ENCODE data around the gene MUC20.

Gene MUC20

DNA sequence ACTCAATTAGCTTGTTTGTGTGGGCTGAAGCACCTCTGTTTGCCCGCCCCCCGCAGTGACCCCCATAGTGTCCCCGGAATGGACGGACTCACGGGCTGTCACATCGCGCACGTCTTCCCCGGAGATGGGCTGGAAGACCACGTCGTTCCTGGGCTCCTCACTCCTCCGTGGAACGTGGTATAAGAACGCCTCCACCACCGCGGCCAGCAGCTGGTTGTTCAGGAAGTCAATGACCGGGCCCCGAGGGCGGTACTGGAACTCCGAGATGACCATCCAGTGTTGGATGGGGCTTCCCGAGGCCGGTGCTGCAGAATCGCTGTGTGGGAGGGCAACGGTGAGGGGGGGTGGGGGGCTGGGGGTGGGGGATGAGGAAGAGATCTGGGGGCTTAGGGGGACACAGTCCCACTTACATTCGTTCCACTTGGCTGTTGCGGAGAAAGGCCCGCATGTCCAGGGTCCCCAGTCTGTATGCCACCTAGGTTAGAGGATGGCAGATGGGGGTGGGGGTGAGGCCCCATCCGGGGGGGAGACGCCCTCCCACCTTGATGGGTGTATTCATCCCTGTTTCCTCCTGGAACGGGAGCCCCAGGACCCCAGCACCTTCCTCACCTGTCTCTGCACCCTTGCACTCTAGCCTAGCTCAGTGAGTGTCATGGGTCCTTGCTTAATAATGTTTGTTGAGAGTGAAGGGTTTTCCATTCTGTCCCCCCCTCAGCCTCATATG is 30.2 kb downstream of the MUC20 start:
- no peak for DNase-seq (ENCODE audit: low read depth)

DNA sequence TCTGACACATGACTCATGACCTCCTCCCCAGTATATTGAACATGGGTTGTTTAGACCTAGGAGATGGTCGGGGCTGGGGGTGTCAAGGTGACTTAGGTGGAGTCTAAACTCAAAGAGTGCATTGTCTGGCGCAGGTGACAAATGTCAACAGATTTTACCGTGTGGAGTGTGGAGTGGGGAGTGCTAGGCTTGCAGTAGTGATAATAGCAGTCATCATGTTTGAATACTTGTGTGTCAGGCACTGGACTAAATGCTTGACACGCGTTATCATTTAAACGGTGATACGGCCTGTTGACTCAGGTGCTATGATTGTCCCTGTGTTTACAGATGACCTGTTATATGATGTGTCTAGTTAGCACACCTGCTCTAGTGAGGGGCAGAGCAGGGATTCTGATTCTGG is 30.8 kb downstream of the MUC20 start:
- H3K4me3 ChIP-seq (ENCODE audit: low read depth, low read length) = no peak overlapping the region
- no peak for DNase-seq (ENCODE audit: low read depth)

More for the DNA sequence above, 30.2 kb downstream of the MUC20 start:
- no peak overlapping the region for H3K4me3 ChIP-seq (ENCODE audit: low read depth, low read length)

DNA sequence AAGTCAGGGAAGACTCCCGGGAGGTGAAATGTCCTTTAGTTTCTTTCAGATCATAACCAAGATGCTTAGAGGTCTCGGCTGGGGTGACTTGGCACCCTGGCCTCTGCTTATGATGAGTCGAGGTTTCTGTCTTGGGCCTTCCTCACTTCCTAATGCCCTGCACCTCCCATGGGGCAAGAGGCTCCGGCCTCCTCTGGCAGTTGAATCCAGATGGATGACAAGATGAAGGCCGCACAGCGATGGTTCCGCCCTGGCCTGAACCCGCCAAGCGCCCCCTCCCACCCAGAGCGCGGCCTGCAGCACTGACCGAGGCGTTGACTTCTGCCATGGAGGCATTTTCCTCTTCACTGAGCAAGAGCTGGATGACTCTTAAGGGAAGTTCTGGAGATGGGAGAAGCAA is 31.3 kb downstream of the MUC20 start:
- DNase-seq (ENCODE audit: low read depth) = no peak
- no peak overlapping the region for H3K4me3 ChIP-seq (ENCODE audit: low read depth, low read length)

DNA sequence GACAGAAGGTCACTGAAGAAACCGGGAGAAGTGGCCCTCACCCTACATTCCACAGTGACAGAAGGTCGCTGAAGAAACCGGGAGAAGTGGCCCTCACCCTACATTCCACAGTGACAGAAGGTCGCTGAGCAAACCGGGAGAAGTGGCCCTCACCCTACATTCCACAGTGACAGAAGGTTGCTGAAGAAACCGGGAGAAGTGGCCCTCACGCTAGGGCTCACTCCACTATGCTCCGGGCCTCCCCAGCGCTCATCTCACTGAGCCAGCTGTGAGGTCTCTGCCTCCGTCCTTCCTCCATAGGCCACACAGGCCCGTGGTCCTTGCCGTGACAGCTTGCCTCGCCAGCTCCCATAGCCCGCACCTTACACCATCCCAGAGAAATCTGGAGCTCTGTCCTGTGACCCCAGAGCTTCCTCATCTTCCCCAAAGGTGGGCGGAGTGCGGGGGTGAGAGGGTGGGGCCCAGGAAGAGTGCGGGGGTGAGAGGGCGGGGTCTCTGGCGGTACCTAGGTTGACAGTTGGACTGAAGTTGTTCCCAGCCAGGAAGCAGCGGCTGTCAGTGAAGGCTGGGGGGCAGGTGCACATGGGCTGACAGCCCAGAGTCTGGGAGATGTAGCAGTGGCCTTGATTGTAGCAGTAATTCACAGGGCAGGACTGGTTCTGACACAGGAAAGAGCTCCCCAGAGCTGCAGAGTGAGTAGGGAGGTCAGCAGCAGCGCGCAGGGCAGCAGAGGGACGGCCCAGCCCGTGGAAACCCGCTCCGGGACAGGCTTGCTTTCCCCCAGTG is 32.0 kb downstream of the MUC20 start:
- H3K4me3 ChIP-seq (ENCODE audit: low read depth, low read length) = no peak overlapping the region
- no peak for DNase-seq (ENCODE audit: low read depth)

DNA sequence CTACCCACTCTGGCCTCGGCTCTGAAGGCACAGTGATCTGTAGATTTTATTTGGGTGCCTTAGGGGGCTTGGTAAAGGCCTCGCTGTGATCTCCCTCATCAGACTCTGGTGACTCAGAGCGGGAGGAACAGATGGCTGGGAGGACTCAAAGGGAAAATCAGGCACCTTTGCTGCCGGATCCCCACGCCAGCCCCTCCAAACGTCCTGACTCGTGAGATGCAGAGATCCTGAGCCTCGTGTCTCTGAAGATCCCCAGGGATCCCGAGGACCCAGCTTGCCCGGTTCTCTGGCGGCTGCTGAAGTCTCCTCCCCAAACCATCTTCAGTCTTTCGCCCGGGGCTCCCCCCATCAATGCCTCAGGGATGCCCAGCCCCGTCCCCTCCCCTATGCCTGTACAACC is 32.8 kb downstream of the MUC20 start:
- H3K4me3 ChIP-seq (ENCODE audit: low read depth, low read length) = no peak overlapping the region
- DNase-seq (ENCODE audit: low read depth) = no peak

DNA sequence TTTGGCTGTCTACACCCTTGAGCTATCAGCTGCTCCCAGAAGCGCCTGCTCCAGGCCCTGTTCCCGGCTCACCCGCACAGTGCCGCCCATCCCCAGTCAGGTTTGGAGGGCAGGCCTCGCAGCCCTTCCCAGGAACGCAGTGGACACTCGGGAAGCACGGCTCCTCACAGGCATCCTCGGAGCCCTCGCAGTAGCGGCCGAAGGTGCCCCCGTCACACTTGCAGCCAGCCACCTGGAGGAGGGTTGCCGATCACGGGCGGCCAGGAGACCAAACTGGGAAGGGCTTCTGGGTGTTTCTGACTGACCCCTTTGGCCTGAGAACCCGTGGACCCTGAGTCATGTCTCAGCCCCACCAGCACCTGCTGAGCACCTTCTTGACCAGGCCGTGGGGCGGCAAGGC is 33.4 kb downstream of the MUC20 start:
- DNase-seq (ENCODE audit: low read depth) = no peak
- no peak overlapping the region for H3K4me3 ChIP-seq (ENCODE audit: low read depth, low read length)

DNA sequence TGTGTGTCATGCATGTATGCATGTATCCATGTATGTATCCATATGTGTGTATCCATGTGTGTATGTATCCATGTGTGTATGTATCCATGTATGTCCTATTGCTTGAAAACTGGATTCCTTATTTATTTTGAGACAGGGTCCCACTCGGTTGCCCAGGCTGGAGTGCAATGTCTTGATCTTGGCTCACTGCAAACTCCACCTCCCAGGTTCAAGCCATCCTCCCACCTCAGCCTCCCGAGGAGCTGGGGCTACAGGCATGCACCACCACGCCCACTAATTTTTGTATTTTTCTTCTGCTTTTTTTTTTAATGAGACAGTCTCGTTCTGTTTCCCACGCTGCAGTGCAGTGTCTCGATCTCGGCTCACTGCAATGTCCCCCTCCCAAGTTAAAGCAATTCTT is 34.1 kb downstream of the MUC20 start:
- DNase-seq (ENCODE audit: low read depth) = no peak
- H3K4me3 ChIP-seq (ENCODE audit: low read depth, low read length) = no peak overlapping the region

DNA sequence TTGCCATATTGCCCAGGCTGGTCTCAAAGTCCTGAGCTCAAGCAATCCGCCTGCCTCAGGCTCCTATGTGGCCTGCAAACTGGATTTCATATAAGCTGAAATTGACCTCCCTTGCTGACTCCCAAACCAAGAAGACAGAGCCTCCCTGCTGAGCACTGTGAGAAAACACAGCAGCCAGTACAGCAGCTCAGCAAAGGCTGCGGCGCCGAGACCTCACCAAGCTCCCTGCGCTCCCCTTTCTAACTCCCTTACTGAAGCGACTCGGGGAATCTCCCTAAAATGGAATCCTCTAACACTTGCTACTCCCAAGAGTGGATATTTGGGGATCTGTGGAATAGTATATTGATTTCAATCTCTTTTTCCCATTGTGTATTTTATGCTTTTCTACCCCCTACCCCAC is 34.6 kb downstream of the MUC20 start:
- H3K4me3 ChIP-seq (ENCODE audit: low read depth, low read length) = no peak overlapping the region
- no peak for DNase-seq (ENCODE audit: low read depth)

DNA sequence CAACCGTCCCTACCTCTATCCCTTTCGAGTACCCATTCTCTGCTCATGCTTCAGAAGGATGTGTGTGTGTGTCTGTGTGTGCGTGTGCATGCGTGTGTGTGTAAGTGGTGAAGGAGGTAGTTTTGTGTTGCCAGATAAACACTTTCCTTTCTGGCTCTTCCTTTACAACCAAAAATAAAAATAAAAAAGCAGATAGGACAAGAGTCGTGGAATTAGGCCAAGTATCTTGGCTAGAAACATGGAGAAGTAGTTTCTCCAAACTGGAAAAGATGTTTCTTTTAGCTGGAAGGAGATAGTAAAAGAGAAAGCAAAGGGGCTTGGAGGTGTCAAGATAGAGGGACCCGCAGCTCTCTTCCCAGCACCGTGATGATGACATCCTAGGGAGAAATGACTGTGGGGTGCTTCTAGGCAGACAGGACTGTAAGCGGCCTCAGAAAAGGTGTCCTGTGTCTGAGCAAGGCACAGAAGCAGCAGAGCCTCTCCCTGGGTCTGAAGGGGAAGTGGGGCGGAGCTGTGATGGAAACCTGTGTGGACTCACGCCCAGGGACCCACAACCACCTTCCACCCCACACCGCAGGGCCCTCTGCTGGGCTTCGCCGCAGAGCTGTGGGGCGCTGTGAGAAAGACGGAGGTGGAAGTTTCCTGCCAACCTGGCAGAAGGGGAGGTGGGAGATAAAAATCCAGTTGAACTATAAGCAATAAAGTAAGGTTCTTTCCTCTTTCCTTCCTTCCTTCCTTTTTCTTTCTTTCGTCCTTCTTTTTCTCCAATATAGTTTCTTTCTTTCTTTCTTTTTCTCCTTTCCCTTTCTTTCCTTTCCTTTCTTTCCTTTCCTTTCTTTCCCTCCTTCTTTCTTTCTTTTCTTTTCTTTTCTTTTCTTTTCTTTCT is 35.3 kb downstream of the MUC20 start:
- H3K4me3 ChIP-seq (ENCODE audit: low read depth, low read length) = no peak overlapping the region
- no peak for DNase-seq (ENCODE audit: low read depth)

DNA sequence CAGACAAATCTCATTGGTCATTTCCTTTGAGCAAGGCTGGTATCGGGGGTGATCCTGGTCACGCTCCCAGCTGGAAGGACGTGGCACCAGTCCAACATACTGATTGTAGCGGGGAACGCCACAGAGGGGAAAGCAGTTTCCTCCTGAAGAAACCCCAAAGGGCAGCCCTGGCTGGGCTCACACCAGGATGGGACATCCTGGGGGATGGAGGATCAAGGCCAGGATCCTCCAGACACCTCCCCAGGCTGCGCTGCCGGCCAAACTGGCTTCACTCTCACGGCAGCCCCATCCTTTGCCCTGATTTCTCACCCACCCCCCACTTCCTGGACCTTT is 36.6 kb downstream of the MUC20 start:
- H3K4me3 ChIP-seq (ENCODE audit: low read depth, low read length) = no peak overlapping the region
- DNase-seq (ENCODE audit: low read depth) = no peak

DNA sequence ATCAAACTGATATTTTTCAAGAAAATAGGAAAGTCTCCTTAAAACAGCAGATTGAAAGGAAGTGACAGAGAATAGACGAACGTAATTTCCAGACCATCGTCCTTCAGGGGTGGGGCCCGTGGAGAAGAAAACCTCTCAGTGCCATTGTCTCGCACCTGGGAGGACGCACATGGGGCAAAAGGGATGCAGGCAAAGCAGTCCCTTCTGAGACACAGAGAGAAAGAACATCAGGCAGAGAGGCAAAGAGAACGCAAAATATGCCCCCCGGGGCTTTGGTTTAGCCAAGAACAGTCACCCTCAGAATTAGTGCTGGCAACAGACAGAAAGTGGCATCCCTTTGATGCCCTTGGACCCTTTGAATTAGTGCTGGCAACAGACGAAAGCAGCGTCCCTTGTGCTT is 37.0 kb downstream of the MUC20 start:
- no peak overlapping the region for H3K4me3 ChIP-seq (ENCODE audit: low read depth, low read length)
- DNase-seq (ENCODE audit: low read depth) = no peak

DNA sequence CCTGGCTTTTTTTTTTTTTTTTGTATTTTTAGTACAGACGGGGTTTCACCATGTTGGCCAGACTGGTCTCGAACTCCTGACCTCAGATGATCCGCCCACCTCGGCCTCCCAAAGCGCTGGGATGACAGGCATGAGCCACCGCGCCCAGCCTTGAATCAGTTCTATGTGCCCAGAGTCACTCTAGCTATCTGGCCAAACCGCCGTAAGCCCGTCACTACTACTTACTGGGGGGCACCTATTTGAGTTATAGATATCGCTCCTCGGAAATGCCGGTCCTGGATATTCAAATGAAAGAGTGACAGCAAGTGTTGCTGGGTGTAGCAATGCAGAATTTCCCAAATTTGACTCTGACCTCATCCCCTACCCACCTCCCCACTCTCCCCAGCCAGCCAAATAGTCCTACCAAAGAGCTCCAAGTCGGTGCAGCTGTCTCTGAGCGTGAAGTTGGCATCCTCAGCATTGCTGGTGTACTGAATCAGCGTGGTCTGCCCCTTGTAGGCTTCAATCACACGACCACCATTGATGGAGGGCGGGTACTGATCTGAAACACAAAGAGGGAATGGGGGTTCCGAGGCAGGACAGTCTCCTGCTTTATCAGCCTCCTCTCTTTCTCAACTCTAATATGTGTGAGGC is 38.1 kb downstream of the MUC20 start:
- no peak for DNase-seq (ENCODE audit: low read depth)

DNA sequence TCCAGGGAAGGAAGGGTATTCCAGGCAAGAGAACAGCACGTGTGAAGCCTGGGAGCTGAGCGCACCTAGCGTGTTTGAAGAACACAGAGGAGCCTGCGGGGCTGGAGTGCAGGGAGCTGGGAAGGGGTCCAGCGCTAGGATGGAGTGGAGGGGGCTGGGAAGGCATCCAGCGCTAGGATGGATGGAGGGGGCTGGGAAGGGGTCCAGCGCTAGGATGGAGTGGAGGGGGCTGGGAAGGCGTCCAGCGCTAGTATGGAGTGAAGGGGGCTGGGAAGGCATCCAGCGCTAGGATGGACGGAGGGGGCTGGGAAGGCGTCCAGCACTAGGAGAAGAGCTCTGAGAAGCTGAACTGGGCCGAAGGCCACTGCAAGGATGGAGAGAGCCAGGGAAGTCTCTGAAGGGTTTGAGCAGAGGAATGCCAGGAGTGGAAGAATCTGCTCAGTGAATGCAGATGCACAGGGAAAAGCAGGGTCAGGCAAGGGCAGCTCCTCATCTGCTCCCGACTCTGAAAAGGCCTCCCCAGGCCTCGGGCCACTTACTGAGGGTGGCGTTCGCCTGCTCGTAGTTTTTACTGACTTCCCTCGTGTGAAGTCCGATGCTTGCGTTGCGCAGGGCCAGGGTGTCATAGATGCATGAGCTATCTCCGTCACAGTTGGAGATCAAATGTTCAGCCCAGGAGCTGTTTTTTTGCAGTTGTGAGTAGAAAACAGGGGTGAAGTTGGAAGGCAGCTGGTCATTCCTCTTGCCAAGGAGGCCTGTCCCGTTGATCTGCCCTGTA is 39.8 kb downstream of the MUC20 start:
- no peak overlapping the region for H3K4me3 ChIP-seq (ENCODE audit: low read depth, low read length)
- DNase-seq (ENCODE audit: low read depth) = no peak

More for the DNA sequence above, 38.1 kb downstream of the MUC20 start:
- H3K4me3 ChIP-seq (ENCODE audit: low read depth, low read length) = no peak overlapping the region

DNA sequence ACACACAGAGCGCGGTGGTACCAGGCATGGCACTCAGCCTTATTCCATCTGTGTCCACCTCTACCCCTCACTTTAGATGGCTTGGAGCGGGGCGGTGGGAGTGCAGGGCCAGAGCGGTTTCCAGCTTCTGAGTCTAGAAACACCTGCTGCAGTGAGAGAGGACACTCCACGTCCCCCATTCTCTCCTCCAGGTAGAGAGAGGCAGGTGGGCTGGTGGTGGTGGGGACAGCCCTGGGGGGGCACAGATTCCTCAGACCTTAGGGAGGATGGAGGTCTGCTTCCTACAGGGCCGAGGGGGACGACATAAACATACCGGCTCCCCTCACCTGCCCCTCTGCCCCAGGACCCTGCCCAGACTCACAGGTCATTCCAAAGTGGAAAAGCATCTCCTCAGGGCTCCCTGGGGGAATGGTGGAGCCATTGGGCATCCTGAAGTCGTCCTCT is 40.4 kb downstream of the MUC20 start:
- no peak for DNase-seq (ENCODE audit: low read depth)
- H3K4me3 ChIP-seq (ENCODE audit: low read depth, low read length) = no peak overlapping the region

DNA sequence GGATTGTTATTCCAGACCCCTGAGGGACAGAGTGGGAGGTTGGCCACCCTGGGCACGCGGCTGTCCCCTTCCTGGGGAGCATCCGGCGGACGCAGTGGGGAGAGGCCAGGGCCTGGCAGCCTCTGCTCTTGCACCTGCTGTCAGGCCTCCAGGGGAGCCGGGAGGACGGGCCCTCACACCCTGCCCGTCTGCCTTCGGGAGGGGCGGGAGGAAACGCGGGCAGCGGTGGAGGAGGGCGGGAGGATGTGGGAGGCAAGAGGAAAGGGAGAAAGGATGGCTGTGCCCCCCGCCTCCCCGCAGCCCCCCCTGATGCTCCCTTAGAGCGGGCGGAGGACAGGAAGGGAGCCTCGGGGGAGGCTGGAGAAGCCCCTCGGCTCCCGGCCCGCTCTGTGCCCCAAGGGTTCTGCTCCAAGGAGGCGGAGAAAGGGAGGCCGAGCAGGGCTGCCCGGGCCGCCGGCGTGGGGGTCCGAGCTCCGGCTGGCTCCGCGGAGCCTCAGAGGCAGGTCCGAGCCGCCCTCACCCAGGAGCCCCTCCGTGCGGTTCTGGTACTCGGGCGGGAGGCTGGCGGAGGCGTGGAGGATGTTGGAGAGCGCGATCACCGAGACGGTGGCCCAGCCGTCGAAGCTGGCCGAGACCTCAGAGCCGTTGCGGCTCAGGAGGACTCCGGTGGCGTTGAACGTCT is 40.9 kb downstream of the MUC20 start:
- no peak overlapping the region for H3K4me3 ChIP-seq (ENCODE audit: low read depth, low read length)
- DNase-seq (ENCODE audit: low read depth) = no peak

DNA sequence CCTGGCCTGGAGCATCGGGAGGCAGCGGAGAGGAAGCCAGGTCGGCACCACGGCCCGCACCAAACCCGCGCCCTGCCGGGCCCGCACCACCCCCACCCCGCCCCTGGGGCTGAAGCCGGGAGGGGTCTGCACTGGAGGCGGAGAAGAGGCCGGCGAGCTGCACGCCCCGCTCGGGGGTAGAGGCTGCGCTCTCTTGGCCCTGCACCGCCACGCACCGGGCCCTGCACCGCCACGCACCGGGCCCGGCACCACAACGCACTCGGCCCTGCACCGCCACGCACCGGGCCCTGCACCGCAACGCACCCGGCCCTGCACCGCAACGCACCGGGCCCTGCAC is 41.4 kb downstream of the MUC20 start:
- no peak overlapping the region for H3K4me3 ChIP-seq (ENCODE audit: low read depth, low read length)

DNA sequence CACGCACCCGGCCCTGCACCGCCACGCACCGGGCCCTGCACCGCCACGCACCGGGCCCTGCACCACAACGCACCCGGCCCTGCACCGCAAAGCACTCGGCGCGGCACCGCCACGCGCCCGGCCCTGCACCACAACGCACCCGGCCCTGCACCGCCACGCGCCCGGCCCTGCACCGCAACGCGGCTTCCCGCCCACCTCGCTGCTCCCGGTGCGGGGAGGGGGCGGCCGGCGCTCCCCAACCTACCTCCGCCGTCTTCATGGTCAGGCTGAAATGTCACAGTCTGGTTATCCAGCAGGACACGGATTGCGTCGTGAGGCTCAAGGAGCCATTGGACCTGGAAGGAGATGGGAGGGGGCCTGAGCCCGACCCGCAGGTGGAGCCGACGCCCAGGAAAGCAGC is 41.8 kb downstream of the MUC20 start:
- no peak overlapping the region for H3K4me3 ChIP-seq (ENCODE audit: low read depth, low read length)
- DNase-seq (ENCODE audit: low read depth) = no peak

More for the DNA sequence above, 41.4 kb downstream of the MUC20 start:
- no peak for DNase-seq (ENCODE audit: low read depth)

DNA sequence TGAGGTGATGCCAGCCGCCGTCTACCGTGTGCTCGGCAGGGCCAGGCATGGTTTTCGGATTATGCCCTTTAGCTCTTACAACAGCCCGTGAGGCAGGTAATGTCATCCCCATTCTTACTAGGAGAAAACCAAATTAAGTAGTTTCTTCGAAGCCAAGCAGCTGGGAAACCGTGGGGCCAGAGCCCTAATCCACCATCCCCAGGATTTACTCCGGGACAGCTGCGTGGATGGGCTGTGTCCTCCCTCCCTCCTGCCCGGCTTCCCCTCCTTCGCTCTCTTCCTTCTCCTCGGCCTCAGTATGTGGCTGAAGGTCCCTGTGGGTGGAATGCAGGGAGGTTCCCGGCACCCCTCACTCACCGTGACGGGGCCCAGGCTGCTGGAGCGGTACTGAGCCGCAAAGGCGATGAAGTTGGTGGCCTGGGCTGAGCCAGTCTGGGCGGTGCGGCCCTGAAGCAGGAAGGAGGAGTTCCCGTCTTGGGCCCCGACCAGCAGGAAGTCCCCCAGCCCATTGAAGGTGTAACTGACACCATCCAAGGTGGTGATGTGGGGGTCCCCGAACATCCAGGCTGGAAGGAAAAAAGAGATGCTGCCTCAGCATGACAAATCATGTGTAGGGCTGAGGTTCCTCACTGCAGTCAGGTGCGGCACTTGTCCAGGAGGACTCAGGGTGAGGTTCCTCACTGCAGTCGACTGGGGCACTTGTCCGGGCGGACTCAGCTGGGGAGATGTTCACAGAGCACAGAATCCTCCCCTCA is 42.5 kb downstream of the MUC20 start:
- no peak for DNase-seq (ENCODE audit: low read depth)
- no peak overlapping the region for H3K4me3 ChIP-seq (ENCODE audit: low read depth, low read length)

All from skeletal muscle cell (primary cell).